ENCODE results near the gene PRKAG2. TPM values are rescaled to one million over a fixed set of nuclear protein-coding genes. Genes with fewer than 3 reads are reported as not detected.
"Not testable (repeated sequence)": the region's sequence is repeated elsewhere in the genome, so short reads cannot be mapped to it uniquely, and the experiment has no call there.

The PRKAG2 gene
- total RNA-seq, 1 donor from 2014 or later, result 55.4 TPM

GRCh38 chr7:151591866-151592265, 285.0 kb downstream of the PRKAG2 start:
- DNase-seq (ENCODE audit: low spot score), result no peak

GRCh38 chr7:151590850-151591771, 285.8 kb downstream of the PRKAG2 start:
- no peak for DNase-seq (ENCODE audit: low spot score)

GRCh38 chr7:151590071-151590849, 286.7 kb downstream of the PRKAG2 start:
- DNase-seq (ENCODE audit: low spot score), result no peak

GRCh38 chr7:151588982-151589381, 287.9 kb downstream of the PRKAG2 start:
- DNase-seq (ENCODE audit: low spot score), result no peak

GRCh38 chr7:151586531-151587260, 290.2 kb downstream of the PRKAG2 start:
- DNase-seq (ENCODE audit: low spot score), result no peak

GRCh38 chr7:151585744-151586393, 291.0 kb downstream of the PRKAG2 start:
- DNase-seq (ENCODE audit: low spot score), result no peak

- DNase-seq (ENCODE audit: low spot score), result no peak
These were observed 295.2 kb downstream of the PRKAG2 start for GRCh38 chr7:151581741-151582140.

GRCh38 chr7:151579644-151580043, 297.3 kb downstream of the PRKAG2 start:
- no peak for DNase-seq (ENCODE audit: low spot score)

- no peak for DNase-seq (ENCODE audit: low spot score)
These were observed 301.5 kb downstream of the PRKAG2 start for GRCh38 chr7:151575410-151575809.

GRCh38 chr7:151573046-151573445, 303.9 kb downstream of the PRKAG2 start:
- not testable (repeated sequence) for DNase-seq (ENCODE audit: low spot score)

- no peak for DNase-seq (ENCODE audit: low spot score)
These were observed 304.8 kb downstream of the PRKAG2 start for GRCh38 chr7:151572136-151572535.

- DNase-seq (ENCODE audit: low spot score), result no peak
These were observed 305.4 kb downstream of the PRKAG2 start for GRCh38 chr7:151571471-151571870.

GRCh38 chr7:151570366-151570915, 306.5 kb downstream of the PRKAG2 start:
- DNase-seq (ENCODE audit: low spot score), result no peak

- no peak for DNase-seq (ENCODE audit: low spot score)
These were observed 307.7 kb downstream of the PRKAG2 start for GRCh38 chr7:151568956-151569940.

GRCh38 chr7:151566897-151567320, 310.0 kb downstream of the PRKAG2 start:
- no peak for DNase-seq (ENCODE audit: low spot score)

- no peak for DNase-seq (ENCODE audit: low spot score)
These were observed 311.4 kb downstream of the PRKAG2 start for GRCh38 chr7:151565541-151565940.

- DNase-seq (ENCODE audit: low spot score), result no peak
These were observed 316.7 kb downstream of the PRKAG2 start for GRCh38 chr7:151560243-151560642.

GRCh38 chr7:151559557-151560183, 317.2 kb downstream of the PRKAG2 start:
- no peak for DNase-seq (ENCODE audit: low spot score)

- no peak for DNase-seq (ENCODE audit: low spot score)
These were observed 318.3 kb downstream of the PRKAG2 start for GRCh38 chr7:151558575-151558974.

All from ureter (tissue), 1 donor.